GM12878 (cell line): Measurements from ENCODE around the gene ARHGEF38. TPM values are rescaled to one million over a fixed set of nuclear protein-coding genes. Genes with fewer than 3 reads are reported as not detected.

Experiments
- ATAC-seq: fragments of 200-7000 bp; cut with Tn5 transposase; 3 replicates; pipeline ENCODE4 v1.9.1; 2020; ENCODE audit warnings: mild to moderate bottlenecking, moderate library complexity
- BruUV-seq: library from RNA; stranded (reverse); fragments of 400-500 nt; replicated peaks from 2 replicates; lab custom pipeline; 2021; lab: Mats Ljungman, UMichigan
- CTCF ChIA-PET: fragments of 300-600 bp; sonication (Branson Sonifier 250); formaldehyde crosslinking; extraction: SDS; loops from one replicate; lab custom pipeline; 2021; ENCODE audit warnings: inconsistent platforms; lab: Yijun Ruan, JAX
- POLR2A ChIA-PET: fragments of 350-600 bp; formaldehyde crosslinking; extraction: SDS; loops from one replicate; lab custom pipeline; 2021; ENCODE audit warnings: inconsistent platforms; lab: Charles Lee
- RAD21 ChIA-PET: fragments of 300-600 bp; sonication (Branson Sonifier 250); formaldehyde crosslinking; loops from one replicate; lab custom pipeline; 2023; ENCODE audit warnings: antibody characterized with exemption; ENCODE audit not compliant: unreplicated experiment; lab: Charles Lee
- SMC1A ChIA-PET: fragments of 300-600 bp; sonication (Branson Sonifier 250); formaldehyde crosslinking; loops from one replicate; lab custom pipeline; 2023; ENCODE audit not compliant: unreplicated experiment, uncharacterized antibody; lab: Charles Lee
- DNase-seq: peaks from one replicate; pipeline ENCODE4 v3.0.0-alpha.2; 2011; ENCODE audit warnings: low read depth, low spot score
- FAIRE-seq: peaks from 3 replicates; lab custom pipeline; 2011; peaks lifted over from hg19 to GRCh38; lab: Jason Lieb, UNC
- H2AFZ ChIP-seq: 2 replicates; pipeline ENCODE4 v1.6.0; 2011; ENCODE audit warnings: low read depth, low read length, control low read depth; ENCODE audit not compliant: control insufficient read depth
- H3K27ac ChIP-seq: 2 replicates; pipeline ENCODE4 v1.5.1; 2011; ENCODE audit warnings: control low read depth; ENCODE audit not compliant: control insufficient read depth, insufficient read depth
- H3K27me3 ChIP-seq, 2 experiments: replicated peaks in 1 of 2; 2 replicates each; pipeline versions ENCODE4 v1.6.0 to v1.6.1; 2011; ENCODE audit warnings: low read length in 1 of 2; ENCODE audit not compliant: control insufficient read depth in 2 of 2, insufficient read depth in 2 of 2
- H3K36me3 ChIP-seq, 2 experiments: 2 replicates each; pipeline ENCODE4 v1.5.1; 2011; ENCODE audit warnings: low read length in 1 of 2; ENCODE audit not compliant: control insufficient read depth in 2 of 2, insufficient read depth in 2 of 2
- H3K4me1 ChIP-seq: 2 replicates; pipeline ENCODE4 v1.6.1; 2011; ENCODE audit warnings: mild to moderate bottlenecking, low read length, moderate library complexity, mixed read lengths; ENCODE audit not compliant: control insufficient read depth, insufficient read depth
- H3K4me2 ChIP-seq: 2 replicates; pipeline ENCODE4 v1.6.0; 2011; ENCODE audit warnings: control low read depth; ENCODE audit not compliant: control insufficient read depth, insufficient read depth
- H3K4me3 ChIP-seq: fragments of 200-600 bp; sonication (generic); 2 replicates; pipeline ENCODE4 v1.5.1; 2016
- H3K79me2 ChIP-seq: 2 replicates; pipeline ENCODE4 v1.6.0; 2011; ENCODE audit warnings: low read length; ENCODE audit not compliant: control insufficient read depth, insufficient read depth
- H3K9ac ChIP-seq: 2 replicates; pipeline ENCODE4 v1.8.0; 2011; ENCODE audit warnings: low read length, control low read depth, mixed read lengths; ENCODE audit not compliant: control insufficient read depth, insufficient read depth
- H3K9me3 ChIP-seq: replicated peaks from 3 replicates; pipeline ENCODE4 v1.5.1; 2011; ENCODE audit warnings: mild to moderate bottlenecking, low read length; ENCODE audit not compliant: control insufficient read depth, insufficient read depth
- H4K20me1 ChIP-seq: 2 replicates; pipeline ENCODE4 v1.6.0; 2011; ENCODE audit not compliant: control insufficient read depth, insufficient read depth
- ATF7 ChIP-seq: fragments of 450-650 bp; IDR thresholded peaks from 2 replicates; pipeline ENCODE4 v1.6.1; 2016; ENCODE audit warnings: low read depth, mild to moderate bottlenecking
- IKZF2 ChIP-seq, 2 experiments: fragments of 450-650 bp; IDR thresholded peaks; 2 replicates each; pipeline ENCODE4 v1.6.1; 2017; ENCODE audit warnings: mild to moderate bottlenecking in 2 of 2, moderate library complexity in 2 of 2
- IRF3 ChIP-seq: fragments of 450-650 bp; IDR thresholded peaks from 2 replicates; pipeline ENCODE4 v1.6.1; 2014; ENCODE audit warnings: mild to moderate bottlenecking
- MTA3 ChIP-seq: IDR thresholded peaks from 2 replicates; pipeline ENCODE4 v1.6.1; 2012; ENCODE audit warnings: low read length, inconsistent platforms, borderline replicate concordance
- MYC ChIP-seq: IDR thresholded peaks from 2 replicates; pipeline ENCODE4 v1.6.1; 2011; ENCODE audit warnings: mild to moderate bottlenecking, low read length, moderate library complexity, inconsistent platforms; ENCODE audit not compliant: insufficient read depth, insufficient replicate concordance, insufficient read length, severe bottlenecking
- NFIC ChIP-seq: IDR thresholded peaks from 2 replicates; pipeline ENCODE4 v1.6.1; 2012; ENCODE audit warnings: low read depth, mild to moderate bottlenecking, inconsistent platforms, low read length, moderate library complexity
- NFXL1 ChIP-seq: fragments of 450-650 bp; IDR thresholded peaks from 2 replicates; pipeline ENCODE4 v1.6.1; 2017; ENCODE audit warnings: antibody characterized with exemption, mild to moderate bottlenecking, borderline replicate concordance
- NR2F1 ChIP-seq: fragments of 450-650 bp; conservative IDR thresholded peaks from 2 replicates; pipeline ENCODE4 v1.6.1; 2017; ENCODE audit warnings: mild to moderate bottlenecking
- RAD21 ChIP-seq: IDR thresholded peaks from 2 replicates; pipeline ENCODE4 v1.6.1; 2011; ENCODE audit warnings: mild to moderate bottlenecking, low read depth, low read length, moderate library complexity; ENCODE audit not compliant: insufficient read depth
- RB1 ChIP-seq: fragments of 450-650 bp; formaldehyde crosslinking; IDR thresholded peaks from 2 replicates; pipeline ENCODE4 v1.6.1; 2017; ENCODE audit warnings: mild to moderate bottlenecking, borderline replicate concordance
- RELA ChIP-seq: fragments of 450-650 bp; IDR thresholded peaks from 2 replicates; pipeline ENCODE4 v1.8.0; 2014; ENCODE audit warnings: borderline replicate concordance; ENCODE audit not compliant: partially characterized antibody
- SMC3 ChIP-seq: IDR thresholded peaks from 2 replicates; pipeline ENCODE4 v1.6.1; 2011; ENCODE audit warnings: low read length, improper control_type of control experiment, borderline replicate concordance
- SREBF2 ChIP-seq: IDR thresholded peaks from 2 replicates; pipeline ENCODE4 v1.6.1; 2012; ENCODE audit warnings: mild to moderate bottlenecking, low read length
- WGBS: methylation state at CpG from one replicate; pipeline ENCODE4 v1.1.6; 2016; ENCODE audit warnings: low lambda C conversion rate; ENCODE audit not compliant: insufficient replicate concordance, insufficient coverage; ENCODE audit errors: missing lambda C conversion rate; 5-methylcytosine and 5-hydroxymethylcytosine counted together
- in situ Hi-C: fragments of 300-500 bp; cut with MboI; formaldehyde crosslinking; loops from 9 replicates; pipeline ENCODE4 v1.14.3; 2018; ENCODE audit warnings: mixed read lengths
- intact Hi-C: fragments of 100-400 bp; cut with micrococcal nuclease; formaldehyde crosslinking; loops from one replicate; pipeline ENCODE4 v1.14.2; 2022; ENCODE audit not compliant: unreplicated experiment
- polyA plus RNA-seq, 11 experiments: library from polyadenylated mRNA; depleted of rRNA in 4 of 11; unstranded in 6 of 11; stranded (reverse) in 5 of 11; fragments of >200 nt; fragmentation: Nextera tagmentation in 4 of 11; fragmentation: Illumina TruSeq in 1 of 11; extraction: Ambion mirVana in 4 of 11; extraction: Trizol in 1 of 11; gene quantifications; 1 replicate in 1 of 11; 2 replicates in 10 of 11; pipeline versions ENCODE4 v1.2.1 to v1.2.3, GENCODE V29; 2011 to 2016; ENCODE audit warnings: inconsistent platforms in 2 of 11, missing spikeins in 2 of 11, low read depth in 1 of 11
- total RNA-seq, 4 experiments: library from RNA; depleted of rRNA in 3 of 4; stranded (reverse); fragments of >200 nt in 3 of 4; fragmentation: Illumina TruSeq in 1 of 4; extraction: Trizol in 1 of 4; gene quantifications; 2 replicates each; pipeline versions ENCODE4 v1.2.1 to v1.2.3, GENCODE V29; 2013 to 2021
- TF ChIP-seq, protein P1 (sequence below): IDR thresholded peaks from 2 replicates; pipeline ENCODE4 v1.6.1; 2012; ENCODE audit warnings: improper control_type of control experiment, low read depth, low read length; ENCODE audit not compliant: insufficient replicate concordance

ARHGEF38 gene
- total and polyA plus RNA-seq, 10 of the 15 experiments (the other 5 are each of a cell fraction or from before 2014, with no cell fraction given), result 0.01 to 1.1 (median 0.09) TPM; not detected in 2

DNA sequence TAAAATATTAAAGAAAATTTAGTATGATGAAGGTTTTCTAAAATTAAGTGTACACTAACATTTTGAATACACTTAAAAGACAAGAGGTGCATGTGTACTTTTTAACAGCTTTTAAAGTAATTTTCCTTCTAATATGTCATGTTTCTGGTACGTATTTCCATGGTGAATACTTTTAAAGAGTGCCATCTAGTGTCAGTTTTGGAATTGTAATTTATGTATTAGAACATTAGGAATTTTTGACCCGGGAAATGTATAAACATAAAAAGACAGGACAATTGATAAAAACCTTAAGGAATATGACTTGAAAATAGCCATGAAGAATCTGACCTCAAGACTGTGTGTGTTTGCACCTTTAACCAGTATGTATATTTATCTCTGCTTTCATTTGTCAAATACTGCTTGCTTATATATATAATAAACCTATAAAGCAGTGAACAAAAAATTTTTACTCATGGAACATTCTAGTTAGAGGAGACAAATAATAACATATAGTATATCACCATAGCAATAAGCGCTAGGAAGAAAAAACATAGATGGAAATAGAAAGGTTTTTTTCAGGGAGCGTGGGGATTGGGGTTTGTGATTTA lies 163.4 kb downstream of the ARHGEF38 start:
- POLR2A ChIA-PET, result interaction anchor here (0.5 kb wide), 1 partner anchor 75 kb away, joined by 9 read pairs; no protein-coding TSS in a partner anchor
- Histone ChIP-seq H3K4me1 (peaks cover 3% of the 10 kb centered on the region; the same call in 1 of the 2 replicates), H3K27ac (no peak overlapping the region), H3K36me3 (peaks cover 0 to 3% of the 10 kb centered on the region in 2 experiments; a peak in 3 of 4 replicates), H3K9me3 (no peaks in the 10 kb centered on the region), H3K79me2 (peaks cover 23% of the 10 kb centered on the region), H3K9ac (no peak overlapping the region), H3K27me3 (no peaks in the 10 kb centered on the region), H3K4me3 (no peak overlapping the region), H4K20me1 (no peaks in the 10 kb centered on the region), H3K4me2 (peak overlapping the region; percentile 24; the same call in 1 of the 2 replicates), H2AFZ (no peak overlapping the region; the same call in 1 of the 2 replicates)
- RAD21 ChIA-PET, result interaction anchor here (0.6 to 3.7 kb wide), 19 partner anchors 33 to 944 kb away, joined by 3 to 46 read pairs (median 4); partner anchors contain the start of gene PPA2
- no TSS peak for BruUV-seq
- 0 out of 3 replicates have a peak, but pooled peaks have one; percentile 10 for ATAC-seq
- no peak for DNase-seq
- 46% methylated on average over 4 of the region's 4 CpGs for WGBS
- SMC1A ChIA-PET, result interaction anchor here (0.6 to 3.0 kb wide), 33 partner anchors 11 to 571 kb away, joined by 3 to 29 read pairs (median 4); partner anchors contain the start of gene PPA2
- intact Hi-C loops, result loop anchor here (1.0 to 10.0 kb wide), 3 partner anchors 121 to 571 kb away; partner anchors contain the start of gene TET2
- no peak for FAIRE-seq
- in situ Hi-C loops, result no loop called here
- CTCF ChIA-PET, result interaction anchor here (0.6 to 7.0 kb wide), 37 partner anchors 11 to 772 kb away, joined by 3 to 106 read pairs (median 4); partner anchors contain the start of gene PPA2
- TF ChIP-seq NFXL1 (no peak), IKZF2 (IDR thresholded peaks at IDR 0.05) (no peak), ATF7 (0 out of 2 replicates have a peak, but pooled peaks have one; percentile 19), MYC (no peak), RAD21 (peak; percentile 49), RELA (no peak), SMC3 (peak; percentile 42; the same call in 1 of the 2 replicates), IRF3 (no peak), SREBF2 (no peak), RB1 (no peak), MTA3 (no peak), NFIC (no peak), NR2F1 (no peak)
- TF ChIP-seq, protein P1, sequence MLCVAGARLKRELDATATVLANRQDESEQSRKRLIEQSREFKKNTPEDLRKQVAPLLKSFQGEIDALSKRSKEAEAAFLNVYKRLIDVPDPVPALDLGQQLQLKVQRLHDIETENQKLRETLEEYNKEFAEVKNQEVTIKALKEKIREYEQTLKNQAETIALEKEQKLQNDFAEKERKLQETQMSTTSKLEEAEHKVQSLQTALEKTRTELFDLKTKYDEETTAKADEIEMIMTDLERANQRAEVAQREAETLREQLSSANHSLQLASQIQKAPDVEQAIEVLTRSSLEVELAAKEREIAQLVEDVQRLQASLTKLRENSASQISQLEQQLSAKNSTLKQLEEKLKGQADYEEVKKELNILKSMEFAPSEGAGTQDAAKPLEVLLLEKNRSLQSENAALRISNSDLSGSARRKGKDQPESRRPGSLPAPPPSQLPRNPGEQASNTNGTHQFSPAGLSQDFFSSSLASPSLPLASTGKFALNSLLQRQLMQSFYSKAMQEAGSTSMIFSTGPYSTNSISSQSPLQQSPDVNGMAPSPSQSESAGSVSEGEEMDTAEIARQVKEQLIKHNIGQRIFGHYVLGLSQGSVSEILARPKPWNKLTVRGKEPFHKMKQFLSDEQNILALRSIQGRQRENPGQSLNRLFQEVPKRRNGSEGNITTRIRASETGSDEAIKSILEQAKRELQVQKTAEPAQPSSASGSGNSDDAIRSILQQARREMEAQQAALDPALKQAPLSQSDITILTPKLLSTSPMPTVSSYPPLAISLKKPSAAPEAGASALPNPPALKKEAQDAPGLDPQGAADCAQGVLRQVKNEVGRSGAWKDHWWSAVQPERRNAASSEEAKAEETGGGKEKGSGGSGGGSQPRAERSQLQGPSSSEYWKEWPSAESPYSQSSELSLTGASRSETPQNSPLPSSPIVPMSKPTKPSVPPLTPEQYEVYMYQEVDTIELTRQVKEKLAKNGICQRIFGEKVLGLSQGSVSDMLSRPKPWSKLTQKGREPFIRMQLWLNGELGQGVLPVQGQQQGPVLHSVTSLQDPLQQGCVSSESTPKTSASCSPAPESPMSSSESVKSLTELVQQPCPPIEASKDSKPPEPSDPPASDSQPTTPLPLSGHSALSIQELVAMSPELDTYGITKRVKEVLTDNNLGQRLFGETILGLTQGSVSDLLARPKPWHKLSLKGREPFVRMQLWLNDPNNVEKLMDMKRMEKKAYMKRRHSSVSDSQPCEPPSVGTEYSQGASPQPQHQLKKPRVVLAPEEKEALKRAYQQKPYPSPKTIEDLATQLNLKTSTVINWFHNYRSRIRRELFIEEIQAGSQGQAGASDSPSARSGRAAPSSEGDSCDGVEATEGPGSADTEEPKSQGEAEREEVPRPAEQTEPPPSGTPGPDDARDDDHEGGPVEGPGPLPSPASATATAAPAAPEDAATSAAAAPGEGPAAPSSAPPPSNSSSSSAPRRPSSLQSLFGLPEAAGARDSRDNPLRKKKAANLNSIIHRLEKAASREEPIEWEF, result no peak
